ENCODE measurements around the gene TPX2.

Gene TPX2

DNA sequence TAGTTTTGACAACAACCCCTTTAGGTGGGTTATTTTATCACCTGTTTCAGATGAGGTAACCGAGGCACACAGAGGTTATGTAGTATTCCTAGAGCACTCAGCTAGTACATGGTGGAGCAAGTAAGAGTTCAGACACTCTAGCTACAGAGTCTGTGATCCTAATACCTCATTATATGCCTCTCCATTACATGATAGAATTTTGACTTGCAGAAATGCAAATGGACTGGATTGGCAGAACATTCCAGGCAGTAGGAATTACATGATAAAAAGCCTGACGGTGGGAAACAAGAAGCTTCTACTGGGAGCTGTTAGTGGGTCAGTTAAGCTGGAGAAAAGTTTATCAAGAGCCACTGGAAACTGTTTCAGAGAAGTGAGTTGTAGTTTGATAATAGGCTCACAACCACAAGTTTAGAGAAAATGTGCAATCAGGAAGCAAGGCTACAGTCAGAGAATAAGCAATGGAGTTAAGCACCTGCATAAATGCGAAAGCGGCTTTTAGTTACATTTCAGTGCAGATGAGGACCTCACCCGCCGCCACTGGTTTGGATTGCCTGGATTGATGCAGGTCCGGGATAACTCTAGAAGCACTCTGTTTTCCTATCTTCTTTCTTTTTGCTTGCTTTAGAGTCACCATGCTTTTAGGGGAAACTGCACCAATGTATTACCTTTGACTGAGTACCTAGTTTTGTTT lies 45.4 kb downstream of the TPX2 start:
- H3K27ac ChIP-seq (ENCODE audit: low read length): no peak overlapping the region
- no peak overlapping the region for H3K9ac ChIP-seq (ENCODE audit: low read length)
- no peak overlapping the region for H3K4me3 ChIP-seq (ENCODE audit: low read length)
- peaks cover 80% of the 10 kb centered on the region for H3K36me3 ChIP-seq (ENCODE audit: control insufficient read depth, low read depth, low read length)
- H3K4me1 ChIP-seq (ENCODE audit: control insufficient read depth, low read depth, low read length): peaks cover 5% of the 10 kb centered on the region
- no peaks in the 10 kb centered on the region for H3K27me3 ChIP-seq (ENCODE audit: control insufficient read depth, insufficient read depth, low read length)
- H3K9me3 ChIP-seq (ENCODE audit: control insufficient read depth, low read depth, low read length): no peaks in the 10 kb centered on the region

DNA sequence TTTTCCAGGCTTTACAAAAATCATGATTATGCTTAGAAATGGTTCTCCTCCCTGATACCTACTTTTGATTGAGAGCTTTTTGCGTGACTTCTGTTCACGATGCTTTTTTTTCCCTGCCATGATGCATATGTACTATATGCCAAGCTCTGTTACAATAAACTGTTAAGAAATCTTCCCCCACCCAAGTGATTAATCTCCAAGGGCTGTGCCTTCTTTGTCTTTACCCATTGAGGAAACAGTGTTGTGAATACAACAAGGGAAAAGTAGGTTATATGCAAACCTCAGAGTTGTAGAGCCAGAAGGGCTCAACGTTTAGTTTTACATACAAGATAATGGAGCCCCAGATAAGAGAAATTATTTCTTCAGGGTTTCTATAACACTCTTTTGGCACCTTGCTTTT lies 46.0 kb downstream of the TPX2 start:
- Histone ChIP-seq H3K27me3 (ENCODE audit: control insufficient read depth, insufficient read depth, low read length) (no peaks in the 10 kb centered on the region), H3K4me3 (ENCODE audit: low read length) (no peak overlapping the region), H3K9ac (ENCODE audit: low read length) (no peak overlapping the region), H3K4me1 (ENCODE audit: control insufficient read depth, low read depth, low read length) (peaks cover 5% of the 10 kb centered on the region), H3K27ac (ENCODE audit: low read length) (no peak overlapping the region), H3K9me3 (ENCODE audit: control insufficient read depth, low read depth, low read length) (no peaks in the 10 kb centered on the region), H3K36me3 (ENCODE audit: control insufficient read depth, low read depth, low read length) (peaks cover 77% of the 10 kb centered on the region)

DNA sequence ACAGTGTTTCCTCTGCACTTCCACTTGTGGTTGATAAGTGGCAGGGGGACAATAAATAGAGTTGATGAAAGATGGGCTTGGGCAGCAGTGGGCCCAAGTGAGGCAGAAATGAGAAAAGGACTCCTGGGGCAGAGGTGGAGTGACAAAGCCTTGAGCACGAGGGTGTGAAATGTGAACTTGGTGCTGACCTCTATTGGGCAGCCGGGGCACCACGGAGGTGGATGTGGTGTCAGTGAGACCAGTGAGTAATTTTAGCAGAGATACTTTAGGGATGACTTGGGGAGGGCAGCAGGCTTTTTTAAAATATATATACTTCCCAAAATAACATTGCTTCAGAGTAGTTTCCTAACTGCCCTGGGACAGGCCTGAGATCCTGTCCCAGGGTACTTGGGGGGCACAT lies 49.5 kb downstream of the TPX2 start:
- H3K9me3 ChIP-seq (ENCODE audit: control insufficient read depth, low read depth, low read length): no peaks in the 10 kb centered on the region
- H3K27ac ChIP-seq (ENCODE audit: low read length): no peak overlapping the region

DNA sequence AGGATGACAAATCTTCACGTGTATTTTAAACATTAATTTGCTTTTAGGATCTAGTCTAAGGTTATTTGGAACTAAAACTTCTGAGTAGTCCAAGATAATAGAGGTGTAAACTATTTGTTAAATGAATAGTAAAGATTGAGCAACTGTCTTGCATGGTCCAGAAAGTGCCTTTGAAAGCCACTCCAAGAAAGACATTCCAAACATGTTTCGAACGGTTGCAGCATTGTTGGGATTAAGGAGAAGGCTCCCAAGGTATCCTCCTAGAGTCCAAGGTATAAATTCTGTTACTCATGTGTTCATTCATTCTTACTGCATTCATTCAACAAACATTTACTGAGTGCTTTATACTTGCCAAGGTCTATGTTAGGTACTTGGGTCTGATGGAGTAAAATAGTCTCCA lies 51.3 kb downstream of the TPX2 start:
- Histone ChIP-seq H3K4me1 (ENCODE audit: control insufficient read depth, low read depth, low read length) (no peaks in the 10 kb centered on the region), H3K36me3 (ENCODE audit: control insufficient read depth, low read depth, low read length) (peaks cover 85% of the 10 kb centered on the region), H3K9me3 (ENCODE audit: control insufficient read depth, low read depth, low read length) (no peaks in the 10 kb centered on the region), H3K27ac (ENCODE audit: low read length) (no peak overlapping the region), H3K9ac (ENCODE audit: low read length) (no peak overlapping the region), H3K27me3 (ENCODE audit: control insufficient read depth, insufficient read depth, low read length) (no peaks in the 10 kb centered on the region), H3K4me3 (ENCODE audit: low read length) (no peak overlapping the region)

More for the DNA sequence above, 49.5 kb downstream of the TPX2 start:
- Histone ChIP-seq H3K9ac (ENCODE audit: low read length) (no peak overlapping the region), H3K4me1 (ENCODE audit: control insufficient read depth, low read depth, low read length) (peaks cover 5% of the 10 kb centered on the region), H3K36me3 (ENCODE audit: control insufficient read depth, low read depth, low read length) (peaks cover 84% of the 10 kb centered on the region), H3K27me3 (ENCODE audit: control insufficient read depth, insufficient read depth, low read length) (no peaks in the 10 kb centered on the region), H3K4me3 (ENCODE audit: low read length) (no peak overlapping the region)

DNA sequence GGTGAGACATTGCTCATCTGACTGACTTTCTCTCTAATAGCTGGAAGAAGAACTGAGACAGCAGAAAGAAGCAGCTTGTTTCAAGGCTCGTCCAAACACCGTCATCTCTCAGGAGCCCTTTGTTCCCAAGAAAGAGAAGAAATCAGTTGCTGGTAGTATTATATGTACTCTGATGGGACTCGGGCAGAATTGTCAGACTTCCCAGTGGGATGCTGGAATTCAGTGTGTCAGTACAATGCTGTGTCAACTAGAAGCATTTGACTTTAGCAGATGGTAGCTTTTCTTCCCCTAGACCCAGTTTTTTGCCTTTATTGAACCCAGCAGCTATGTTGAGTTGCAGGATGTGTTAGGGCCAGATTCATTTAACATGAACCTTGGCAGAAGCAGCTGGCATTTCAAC lies 58.3 kb downstream of the TPX2 start:
- Histone ChIP-seq H3K4me1 (ENCODE audit: control insufficient read depth, low read depth, low read length) (no peaks in the 10 kb centered on the region), H3K4me3 (ENCODE audit: low read length) (no peak overlapping the region), H3K27me3 (ENCODE audit: control insufficient read depth, insufficient read depth, low read length) (no peaks in the 10 kb centered on the region), H3K27ac (ENCODE audit: low read length) (no peak overlapping the region), H3K36me3 (ENCODE audit: control insufficient read depth, low read depth, low read length) (peaks cover 96% of the 10 kb centered on the region), H3K9ac (ENCODE audit: low read length) (no peak overlapping the region), H3K9me3 (ENCODE audit: control insufficient read depth, low read depth, low read length) (no peaks in the 10 kb centered on the region)

DNA sequence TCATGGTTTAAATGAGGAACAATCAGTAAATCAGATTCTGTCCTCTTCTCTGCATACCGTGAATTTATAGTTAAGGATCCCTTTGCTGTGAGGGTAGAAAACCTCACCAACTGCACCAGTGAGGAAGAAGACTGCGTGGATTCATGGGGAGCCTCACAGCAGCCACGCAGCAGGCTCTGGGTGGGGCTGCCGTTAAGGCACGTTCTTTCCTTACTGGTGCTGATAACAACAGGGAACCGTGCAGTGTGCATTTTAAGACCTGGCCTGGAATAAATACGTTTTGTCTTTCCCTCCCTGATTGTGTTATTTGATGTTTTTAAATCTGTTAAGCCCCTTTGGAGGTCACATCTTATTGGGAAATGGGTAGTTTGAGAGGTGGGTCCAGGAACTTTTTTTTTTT lies 62.4 kb downstream of the TPX2 start:
- Histone ChIP-seq H3K4me3 (ENCODE audit: low read length) (no peak overlapping the region), H3K36me3 (ENCODE audit: control insufficient read depth, low read depth, low read length) (peaks cover 79% of the 10 kb centered on the region), H3K9ac (ENCODE audit: low read length) (no peak overlapping the region), H3K27ac (ENCODE audit: low read length) (no peak overlapping the region), H3K27me3 (ENCODE audit: control insufficient read depth, insufficient read depth, low read length) (no peaks in the 10 kb centered on the region), H3K4me1 (ENCODE audit: control insufficient read depth, low read depth, low read length) (no peaks in the 10 kb centered on the region), H3K9me3 (ENCODE audit: control insufficient read depth, low read depth, low read length) (no peaks in the 10 kb centered on the region)

DNA sequence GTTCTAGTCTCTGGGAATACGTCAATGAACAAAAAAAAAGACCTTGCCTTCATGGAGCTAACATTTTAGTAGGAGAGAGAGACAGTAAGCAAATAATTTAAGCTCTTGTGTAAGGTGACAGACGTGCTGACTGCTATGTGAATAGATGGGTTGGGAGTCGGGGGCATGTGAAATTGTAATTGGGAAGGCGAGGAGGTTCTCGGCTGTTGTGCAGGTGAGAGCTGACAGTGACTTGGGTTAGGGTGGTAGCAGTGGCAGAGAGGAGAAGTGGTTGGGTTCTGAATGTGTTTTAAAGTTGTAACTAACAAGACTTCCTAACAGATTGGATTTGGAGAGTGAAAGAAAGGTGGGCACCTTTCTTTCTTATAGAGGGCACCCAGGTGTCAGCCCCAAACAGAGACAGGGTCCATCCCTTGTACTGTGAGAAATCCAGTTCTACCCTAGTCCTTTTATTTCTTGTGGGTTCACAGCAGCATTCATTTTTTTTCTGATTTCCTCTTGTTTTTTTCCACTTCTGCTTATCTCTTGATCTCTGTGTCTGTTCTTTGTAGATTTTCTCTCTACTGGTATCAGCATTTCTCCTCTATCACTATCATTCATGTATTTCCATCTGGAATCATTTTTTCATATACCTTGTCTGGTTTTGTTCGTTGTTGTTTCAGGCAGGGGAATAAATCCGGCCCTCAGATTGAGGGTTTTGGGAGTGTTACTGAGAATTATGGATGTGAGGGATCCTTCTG lies 64.6 kb downstream of the TPX2 start:
- H3K4me1 ChIP-seq (ENCODE audit: control insufficient read depth, low read depth, low read length): no peaks in the 10 kb centered on the region
- no peak overlapping the region for H3K27ac ChIP-seq (ENCODE audit: low read length)
- H3K4me3 ChIP-seq (ENCODE audit: low read length): no peak overlapping the region
- H3K9ac ChIP-seq (ENCODE audit: low read length): no peak overlapping the region
- no peaks in the 10 kb centered on the region for H3K27me3 ChIP-seq (ENCODE audit: control insufficient read depth, insufficient read depth, low read length)
- H3K36me3 ChIP-seq (ENCODE audit: control insufficient read depth, low read depth, low read length): peaks cover 59% of the 10 kb centered on the region
- H3K9me3 ChIP-seq (ENCODE audit: control insufficient read depth, low read depth, low read length): no peaks in the 10 kb centered on the region

DNA sequence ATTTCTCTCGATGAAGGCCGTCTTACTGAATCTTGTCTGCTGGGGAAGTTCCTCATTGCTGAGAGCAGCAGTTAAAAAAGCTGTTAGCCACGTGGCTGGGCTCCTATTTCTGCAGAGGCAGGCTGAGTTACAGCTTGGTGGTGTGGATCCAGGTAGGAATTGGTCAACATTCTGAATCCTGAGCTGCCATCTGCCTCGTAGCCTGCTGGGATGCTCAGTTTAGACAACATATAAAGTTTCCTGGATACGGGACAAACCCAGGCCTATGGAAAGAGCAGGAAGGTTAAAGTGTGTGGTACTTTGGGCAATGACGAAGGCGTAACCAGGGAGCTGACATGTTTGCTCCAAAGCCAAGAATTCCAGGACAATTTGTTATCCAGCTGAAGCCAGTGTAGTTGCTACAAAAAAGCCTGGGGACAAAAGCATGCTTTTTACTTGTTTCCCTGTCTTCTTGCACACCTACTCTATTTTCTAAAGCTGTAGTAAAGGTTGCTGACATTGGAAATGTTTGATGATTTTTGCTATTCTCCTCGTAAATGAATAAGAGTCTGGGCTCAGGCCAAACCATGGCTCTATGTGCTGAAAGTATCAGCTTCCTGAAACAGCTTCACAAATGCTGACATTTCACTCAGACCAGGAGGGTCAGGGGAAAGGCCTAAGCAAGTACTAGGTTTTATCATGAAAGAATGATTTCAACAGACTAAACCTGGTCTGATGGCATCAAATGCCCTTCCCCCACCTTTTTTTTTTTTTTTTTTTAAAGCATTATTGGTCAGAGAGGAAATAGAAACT lies 67.7 kb downstream of the TPX2 start:
- H3K4me1 ChIP-seq (ENCODE audit: control insufficient read depth, low read depth, low read length): no peaks in the 10 kb centered on the region
- no peaks in the 10 kb centered on the region for H3K9me3 ChIP-seq (ENCODE audit: control insufficient read depth, low read depth, low read length)
- no peak overlapping the region for H3K27ac ChIP-seq (ENCODE audit: low read length)
- peaks cover 29% of the 10 kb centered on the region for H3K36me3 ChIP-seq (ENCODE audit: control insufficient read depth, low read depth, low read length)
- no peaks in the 10 kb centered on the region for H3K27me3 ChIP-seq (ENCODE audit: control insufficient read depth, insufficient read depth, low read length)
- H3K4me3 ChIP-seq (ENCODE audit: low read length): no peak overlapping the region
- H3K9ac ChIP-seq (ENCODE audit: low read length): no peak overlapping the region

DNA sequence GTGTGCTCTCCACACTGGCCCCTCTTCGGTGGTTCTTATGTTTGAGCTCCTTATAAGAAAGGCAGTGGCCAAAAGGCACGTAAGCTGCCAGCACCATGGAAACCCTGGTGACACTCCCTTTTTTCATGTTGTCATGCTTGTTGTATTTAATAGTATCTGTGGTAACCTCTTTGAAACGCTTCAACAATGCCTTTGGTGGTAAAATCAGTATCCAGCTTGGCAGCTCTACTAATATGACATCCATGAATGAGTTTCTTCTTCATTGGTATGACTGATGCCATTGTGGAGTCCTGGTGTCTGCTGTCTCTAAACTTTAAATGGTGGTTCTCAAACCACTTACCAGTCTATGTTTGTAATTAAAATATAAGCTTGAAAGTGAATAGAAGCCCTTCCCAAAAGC lies 69.4 kb downstream of the TPX2 start:
- H3K9ac ChIP-seq (ENCODE audit: low read length): no peak overlapping the region
- H3K27me3 ChIP-seq (ENCODE audit: control insufficient read depth, insufficient read depth, low read length): no peaks in the 10 kb centered on the region
- no peak overlapping the region for H3K4me3 ChIP-seq (ENCODE audit: low read length)
- peaks cover 14% of the 10 kb centered on the region for H3K36me3 ChIP-seq (ENCODE audit: control insufficient read depth, low read depth, low read length)
- no peaks in the 10 kb centered on the region for H3K9me3 ChIP-seq (ENCODE audit: control insufficient read depth, low read depth, low read length)
- H3K4me1 ChIP-seq (ENCODE audit: control insufficient read depth, low read depth, low read length): no peaks in the 10 kb centered on the region
- no peak overlapping the region for H3K27ac ChIP-seq (ENCODE audit: low read length)

DNA sequence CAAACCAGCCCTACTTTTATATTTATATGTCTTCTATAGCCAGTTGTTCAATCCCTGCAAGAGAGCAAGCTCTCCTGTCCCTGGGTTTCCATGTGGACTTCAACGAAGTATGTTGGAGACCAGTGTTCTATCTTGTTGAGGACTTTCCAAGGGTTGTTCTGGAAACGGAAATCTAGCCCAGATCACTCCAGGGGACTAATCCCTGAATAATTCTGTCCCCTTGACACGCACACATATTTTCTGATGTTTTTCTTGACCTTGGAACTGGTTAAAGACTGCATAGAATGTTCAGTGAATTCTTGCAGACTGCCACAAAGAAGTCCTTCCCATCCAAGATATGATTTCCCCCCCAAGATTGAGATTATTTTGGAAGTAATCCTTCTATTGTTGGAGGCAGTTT lies 70.6 kb downstream of the TPX2 start:
- no peaks in the 10 kb centered on the region for H3K27me3 ChIP-seq (ENCODE audit: control insufficient read depth, insufficient read depth, low read length)
- H3K9ac ChIP-seq (ENCODE audit: low read length): no peak overlapping the region
- H3K27ac ChIP-seq (ENCODE audit: low read length): no peak overlapping the region
- peaks cover 4% of the 10 kb centered on the region for H3K36me3 ChIP-seq (ENCODE audit: control insufficient read depth, low read depth, low read length)
- H3K4me1 ChIP-seq (ENCODE audit: control insufficient read depth, low read depth, low read length): no peaks in the 10 kb centered on the region
- H3K4me3 ChIP-seq (ENCODE audit: low read length): no peak overlapping the region
- H3K9me3 ChIP-seq (ENCODE audit: control insufficient read depth, low read depth, low read length): no peaks in the 10 kb centered on the region

DNA sequence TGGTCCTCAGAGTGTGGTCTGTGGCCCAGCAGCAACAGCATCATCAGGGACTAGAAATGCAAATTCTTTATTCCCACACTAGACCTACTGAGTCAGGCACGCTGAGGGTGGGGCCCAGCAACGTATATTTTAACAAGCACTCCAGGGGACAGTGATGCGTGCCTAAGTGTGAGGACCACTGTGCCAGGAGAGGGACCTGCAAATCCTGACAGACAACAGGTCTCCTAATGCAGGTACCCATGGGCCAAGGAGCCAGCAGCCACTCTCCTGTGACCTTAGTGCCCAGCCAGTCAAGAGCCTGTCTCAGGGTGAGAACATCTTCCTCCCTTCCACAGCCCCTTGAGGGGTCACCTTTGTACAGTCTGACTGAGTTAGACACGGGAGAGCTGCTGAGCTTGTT lies 72.1 kb downstream of the TPX2 start:
- Histone ChIP-seq H3K9me3 (ENCODE audit: control insufficient read depth, low read depth, low read length) (no peaks in the 10 kb centered on the region), H3K27ac (ENCODE audit: low read length) (no peak overlapping the region), H3K36me3 (ENCODE audit: control insufficient read depth, low read depth, low read length) (peaks cover 3% of the 10 kb centered on the region), H3K4me3 (ENCODE audit: low read length) (no peak overlapping the region), H3K9ac (ENCODE audit: low read length) (no peak overlapping the region), H3K27me3 (ENCODE audit: control insufficient read depth, insufficient read depth, low read length) (no peaks in the 10 kb centered on the region), H3K4me1 (ENCODE audit: control insufficient read depth, low read depth, low read length) (no peaks in the 10 kb centered on the region)
